HG03159 (cell line): ENCODE measurements around the gene ZNF394.

Experiments used
- ATAC-seq: cut with Tn5 transposase; IDR thresholded peaks from one replicate; pipeline ENCODE4 v1.9.1; 2021; ENCODE audit warnings: mild to moderate bottlenecking, moderate library complexity; ENCODE audit not compliant: unreplicated experiment

ZNF394 gene

GRCh38 chr7:99453105-99453504 is 47.0 kb downstream of the ZNF394 start:
- ATAC-seq, result no peak

- no peak for ATAC-seq
Observed at GRCh38 chr7:99452541-99452940, 47.5 kb downstream of the ZNF394 start.

GRCh38 chr7:99451936-99452335 is 48.1 kb downstream of the ZNF394 start:
- ATAC-seq, result no peak

- no peak for ATAC-seq
Observed at GRCh38 chr7:99449326-99449725, 50.8 kb downstream of the ZNF394 start.

- no peak for ATAC-seq
Observed at GRCh38 chr7:99448855-99449254, 51.2 kb downstream of the ZNF394 start.

- no peak for ATAC-seq
Observed at GRCh38 chr7:99447943-99448342, 52.1 kb downstream of the ZNF394 start.

- no peak for ATAC-seq
Observed at GRCh38 chr7:99446096-99446495, 54.0 kb downstream of the ZNF394 start.
